ENCODE data around the gene C11orf24. TPM values are rescaled to one million over a fixed set of nuclear protein-coding genes. Genes with fewer than 3 reads are reported as not detected.

C11orf24 gene
- total and polyA plus RNA-seq, 12 donors = 14.9 to 62.2 (median 30.8) TPM

- DNase-seq (no peak), ATAC-seq (no peak)
- TF ChIP-seq CTCF (IDR thresholded peaks at IDR 0.05) = no peak
- no peaks in the 10 kb centered on the region for H3K27me3 ChIP-seq
- H3K9me3 ChIP-seq = no peaks in the 10 kb centered on the region
- intact Hi-C loops (cut with DNase I) = loop anchor here in 2 of 10 donors (10.0 kb wide), 1 partner anchor 178 kb away; no protein-coding TSS in a partner anchor
- no peak overlapping the region for H3K4me3 ChIP-seq
- 86 to 95% methylated on average over 16 of the region's 16 CpGs for WGBS, 2 donors
- peaks cover 0 to 65% (median 38%) of the 10 kb centered on the region in 9 donors for H3K36me3 ChIP-seq
- H3K27ac ChIP-seq = peak overlapping the region in 1 of 10 donors; percentile 28
- H3K4me1 ChIP-seq = peaks cover 6 to 42% (median 24%) of the 10 kb centered on the region in 9 donors
These were observed 5.5 kb downstream of the C11orf24 start for GRCh38 chr11:68266121-68266891.

- DNase-seq = no peak
- 89 to 91% methylated on average over 13 of the region's 13 CpGs for WGBS, 2 donors
These were observed 6.8 kb downstream of the C11orf24 start for GRCh38 chr11:68264741-68265540.

GRCh38 chr11:68264244-68264643 is 7.5 kb downstream of the C11orf24 start:
- H3K36me3 ChIP-seq = peaks cover 0 to 83% (median 43%) of the 10 kb centered on the region in 9 donors
- 97 to 100% methylated on average over 1 of the region's 1 CpG for WGBS, 2 donors
- no peaks in the 10 kb centered on the region for H3K9me3 ChIP-seq
- DNase-seq (no peak), ATAC-seq (no peak)
- H3K27ac ChIP-seq = no peak overlapping the region
- H3K4me3 ChIP-seq = no peak overlapping the region
- intact Hi-C loops (cut with DNase I) = loop anchor here in 4 of 10 donors (5.0 to 10.0 kb wide), 2 partner anchors 123 to 181 kb away; no protein-coding TSS in a partner anchor
- H3K27me3 ChIP-seq = no peaks in the 10 kb centered on the region
- peaks cover 0 to 22% (median 6%) of the 10 kb centered on the region in 9 donors for H3K4me1 ChIP-seq
- no peak for TF ChIP-seq CTCF (IDR thresholded peaks at IDR 0.05)

More at GRCh38 chr11:68264741-68265540, 6.8 kb downstream of the C11orf24 start:
- Histone ChIP-seq H3K27me3 (no peaks in the 10 kb centered on the region), H3K4me1 (peaks cover 0 to 28% (median 13%) of the 10 kb centered on the region in 9 donors), H3K9me3 (no peaks in the 10 kb centered on the region), H3K36me3 (peaks cover 0 to 79% (median 43%) of the 10 kb centered on the region in 9 donors), H3K27ac (no peak overlapping the region), H3K4me3 (no peak overlapping the region)
- intact Hi-C loops (cut with DNase I) = loop anchor here in 4 of 10 donors (5.0 to 10.0 kb wide), 2 partner anchors 122 to 180 kb away; no protein-coding TSS in a partner anchor
- no peak for ATAC-seq
- TF ChIP-seq CTCF (IDR thresholded peaks at IDR 0.05) = no peak

- Histone ChIP-seq H3K4me3 (no peak overlapping the region), H3K27me3 (no peaks in the 10 kb centered on the region), H3K4me1 (peaks cover 0 to 17% (median 0%) of the 10 kb centered on the region in 9 donors), H3K36me3 (peaks cover 0 to 83% (median 43%) of the 10 kb centered on the region in 9 donors), H3K9me3 (no peaks in the 10 kb centered on the region), H3K27ac (no peak overlapping the region)
- intact Hi-C loops (cut with DNase I) = loop anchor here in 4 of 10 donors (5.0 to 10.0 kb wide), 2 partner anchors 124 to 181 kb away; no protein-coding TSS in a partner anchor
- WGBS, 2 donors = 80 to 85% methylated on average over 13 of the region's 13 CpGs
- DNase-seq = no peak
- ATAC-seq = peak in 3 of 8 donors; percentile 9 to 37 (median 19)
- TF ChIP-seq CTCF (IDR thresholded peaks at IDR 0.05) = no peak
These were observed 8.2 kb downstream of the C11orf24 start for GRCh38 chr11:68263444-68264035.
